H1 (cell line): Measurements from ENCODE around the gene DNAJB12. TPM values are rescaled to one million over a fixed set of nuclear protein-coding genes. Genes with fewer than 3 reads are reported as not detected.
A peak's percentile ranks its signal among the peaks of the same experiment; 100 is the strongest.

Experiments
- CTCF ChIA-PET: fragments of 300-600 bp; sonication (Branson Sonifier 250); formaldehyde crosslinking; loops from one replicate; lab custom pipeline; 2021; ENCODE audit not compliant: partially characterized antibody; lab: Charles Lee
- POLR2A ChIA-PET: fragments of 300-600 bp; sonication (Branson Sonifier 250); formaldehyde crosslinking; loops from one replicate; lab custom pipeline; 2021; ENCODE audit warnings: inconsistent platforms; ENCODE audit not compliant: partially characterized antibody; lab: Charles Lee
- DNase-seq, 2 experiments: peaks; one replicate each; pipeline versions ENCODE4 v3.0.0 to v3.0.0-alpha.2; 2010 to 2022; ENCODE audit warnings: low spot score in 2 of 2, low read depth in 1 of 2, mixed read lengths in 1 of 2
- FAIRE-seq: peaks from 2 replicates; lab custom pipeline; 2011; peaks lifted over from hg19 to GRCh38; lab: Jason Lieb, UNC
- H2AFZ ChIP-seq: 2 replicates; pipeline ENCODE4 v1.8.1; 2012; ENCODE audit warnings: low read length, inconsistent platforms
- H2AK5ac ChIP-seq: 2 replicates; pipeline ENCODE4 v1.6.1; 2013; ENCODE audit warnings: low read depth, low read length
- H2BK120ac ChIP-seq: replicated peaks from 2 replicates; pipeline ENCODE3; 2013; ENCODE audit warnings: low read depth, low read length, inconsistent platforms
- H2BK12ac ChIP-seq: 2 replicates; pipeline ENCODE4 v1.6.1; 2013; ENCODE audit warnings: low read depth, low read length
- H2BK15ac ChIP-seq: 2 replicates; pipeline ENCODE4 v1.6.1; 2013; ENCODE audit warnings: low read length
- H2BK20ac ChIP-seq: 2 replicates; pipeline ENCODE4 v1.6.1; 2013; ENCODE audit warnings: low read length
- H2BK5ac ChIP-seq: 2 replicates; pipeline ENCODE4 v1.6.1; 2013; ENCODE audit warnings: low read depth, low read length
- H3K14ac ChIP-seq: 2 replicates; pipeline ENCODE4 v1.6.1; 2013; ENCODE audit warnings: inconsistent platforms; ENCODE audit not compliant: insufficient read length
- H3K18ac ChIP-seq: 2 replicates; pipeline ENCODE4 v1.6.1; 2013; ENCODE audit warnings: low read length; ENCODE audit errors: extremely low read depth
- H3K23ac ChIP-seq: 2 replicates; pipeline ENCODE4 v1.6.1; 2013; ENCODE audit warnings: inconsistent platforms; ENCODE audit not compliant: insufficient read length
- H3K23me2 ChIP-seq: 2 replicates; pipeline ENCODE4 v1.6.1; 2013; ENCODE audit warnings: low read depth, low read length
- H3K27ac ChIP-seq: 2 replicates; pipeline ENCODE4 v1.6.1; 2011; ENCODE audit warnings: low read depth, low read length, inconsistent platforms
- H3K27me3 ChIP-seq, 4 experiments: replicated peaks in 1 of 4; 1 replicate in 1 of 4; 2 replicates in 3 of 4; pipeline versions ENCODE4 v1.6.1 to v1.8.1; 2011 to 2013; ENCODE audit warnings: low read length in 3 of 4, mild to moderate bottlenecking in 3 of 4, inconsistent platforms in 2 of 4, mixed read lengths in 2 of 4, moderate library complexity in 1 of 4; ENCODE audit not compliant: control insufficient read depth in 3 of 4, insufficient read depth in 3 of 4; ENCODE audit errors: extremely low read depth in 1 of 4
- H3K36me3 ChIP-seq, 4 experiments: 2 replicates each; pipeline versions ENCODE4 v1.6.1 to v1.8.1; 2011 to 2013; ENCODE audit warnings: mild to moderate bottlenecking in 4 of 4, low read length in 3 of 4, moderate library complexity in 2 of 4, control low read depth in 1 of 4, inconsistent platforms in 1 of 4; ENCODE audit not compliant: insufficient read depth in 4 of 4, control insufficient read depth in 2 of 4
- H3K4ac ChIP-seq: replicated peaks from 2 replicates; pipeline ENCODE3; 2013; ENCODE audit warnings: low read length, low read depth, mixed read lengths, inconsistent platforms; ENCODE audit not compliant: insufficient read length
- H3K4me1 ChIP-seq, 4 experiments: replicated peaks in 1 of 4; 1 replicate in 1 of 4; 2 replicates in 3 of 4; pipeline versions ENCODE4 v1.6.1 to v1.8.1; 2011 to 2013; ENCODE audit warnings: low read length in 3 of 4, inconsistent platforms in 2 of 4, mixed read lengths in 1 of 4; ENCODE audit not compliant: insufficient read depth in 4 of 4, control insufficient read depth in 3 of 4
- H3K4me2 ChIP-seq, 2 experiments: 2 replicates each; pipeline versions ENCODE4 v1.6.1 to v1.8.1; 2011 to 2013; ENCODE audit warnings: low read depth in 2 of 2, low read length in 2 of 2, control low read depth in 1 of 2, inconsistent platforms in 1 of 2, mild to moderate bottlenecking in 1 of 2; ENCODE audit not compliant: insufficient read depth in 1 of 2
- H3K4me3 ChIP-seq, 4 experiments: fragments of 200-600, 300-600 bp in 1 of 4; sonication (generic), shearing (Covaris generic), sonication (Bioruptor Twin) in 1 of 4; 2 replicates each; pipeline versions ENCODE4 v1.5.1 to v1.8.1; 2011 to 2016; ENCODE audit warnings: low read length in 4 of 4, low read depth in 3 of 4, control low read depth in 2 of 4, inconsistent platforms in 2 of 4, mild to moderate bottlenecking in 2 of 4, mixed read lengths in 1 of 4, moderate library complexity in 1 of 4; ENCODE audit not compliant: insufficient read depth in 2 of 4; ENCODE audit errors: extremely low read depth in 1 of 4
- H3K56ac ChIP-seq: replicated peaks from 2 replicates; pipeline ENCODE3; 2013; ENCODE audit warnings: low read depth, mild to moderate bottlenecking, mixed read lengths, low read length, inconsistent platforms; ENCODE audit not compliant: insufficient read length
- H3K79me1 ChIP-seq: 2 replicates; pipeline ENCODE4 v1.6.1; 2013; ENCODE audit warnings: low read depth, low read length, control low read depth
- H3K79me2 ChIP-seq, 2 experiments: 2 replicates each; pipeline versions ENCODE4 v1.6.1 to v1.8.1; 2012 to 2013; ENCODE audit warnings: low read length in 2 of 2, mild to moderate bottlenecking in 2 of 2, inconsistent platforms in 1 of 2; ENCODE audit not compliant: insufficient read depth in 2 of 2, control insufficient read depth in 1 of 2
- H3K9ac ChIP-seq, 4 experiments: replicated peaks in 1 of 4; 1 replicate in 1 of 4; 2 replicates in 3 of 4; pipeline versions ENCODE4 v1.6.1 to v1.8.1; 2011 to 2013; ENCODE audit warnings: low read depth in 3 of 4, low read length in 3 of 4, control low read depth in 2 of 4, mild to moderate bottlenecking in 2 of 4, moderate library complexity in 2 of 4, inconsistent platforms in 1 of 4; ENCODE audit errors: extremely low read depth in 1 of 4
- H3K9me3 ChIP-seq, 2 experiments: 2 replicates each; pipeline versions ENCODE4 v1.6.1 to v1.8.1; 2012 to 2013; ENCODE audit warnings: mild to moderate bottlenecking in 2 of 2, moderate library complexity in 2 of 2, control low read depth in 1 of 2, inconsistent platforms in 1 of 2, low read depth in 1 of 2, low read length in 1 of 2, mixed read lengths in 1 of 2; ENCODE audit not compliant: insufficient read depth in 2 of 2
- H4K20me1 ChIP-seq, 2 experiments: replicated peaks in 1 of 2; 2 replicates each; pipeline versions ENCODE3 to v1.8.1; 2011 to 2013; ENCODE audit warnings: inconsistent platforms in 2 of 2, low read length in 2 of 2, mild to moderate bottlenecking in 1 of 2; ENCODE audit not compliant: insufficient read depth in 2 of 2, control insufficient read depth in 1 of 2
- H4K5ac ChIP-seq: 2 replicates; pipeline ENCODE4 v1.6.1; 2013; ENCODE audit warnings: low read length, low read depth, mixed read lengths, inconsistent platforms; ENCODE audit not compliant: insufficient read length
- H4K8ac ChIP-seq: 2 replicates; pipeline ENCODE4 v1.8.0; 2013; ENCODE audit warnings: mild to moderate bottlenecking, moderate library complexity, low read length, inconsistent platforms; ENCODE audit not compliant: insufficient read depth; ENCODE audit errors: extremely low read depth
- H4K91ac ChIP-seq: replicated peaks from 2 replicates; pipeline ENCODE3; 2013; ENCODE audit warnings: low read length, mixed read lengths, inconsistent platforms; ENCODE audit not compliant: insufficient read length
- BRCA1 ChIP-seq: IDR thresholded peaks from 2 replicates; pipeline ENCODE4 v1.6.1; 2012; ENCODE audit warnings: low read depth, low read length, improper control_type of control experiment
- CHD2 ChIP-seq: IDR thresholded peaks from 2 replicates; pipeline ENCODE4 v1.6.1; 2012; ENCODE audit warnings: low read length, improper control_type of control experiment
- PHF8 ChIP-seq: fragments of 200-600 bp; sonication (generic); conservative IDR thresholded peaks from 2 replicates; pipeline ENCODE4 v1.7.1; 2012; ENCODE audit warnings: low read depth, mild to moderate bottlenecking, inconsistent platforms, low read length, moderate library complexity
- RAD21 ChIP-seq, 2 experiments: IDR thresholded peaks in 1 of 2; conservative IDR thresholded peaks in 1 of 2; 2 replicates each; pipeline ENCODE4 v1.6.1; 2011; ENCODE audit warnings: low read depth in 2 of 2, low read length in 2 of 2, improper control_type of control experiment in 1 of 2, inconsistent platforms in 1 of 2, mild to moderate bottlenecking in 1 of 2, moderate library complexity in 1 of 2
- RNF2 ChIP-seq: fragments of 200-900, 300-1000 bp; sonication (generic); IDR thresholded peaks from 2 replicates; pipeline ENCODE4 v1.7.1; 2016; ENCODE audit warnings: borderline replicate concordance, low read depth, mild to moderate bottlenecking, antibody characterized with exemption, low read length; ENCODE audit not compliant: poor library complexity, severe bottlenecking; ENCODE audit errors: missing control alignments
- SIX5 ChIP-seq: IDR thresholded peaks from 2 replicates; pipeline ENCODE4 v1.6.1; 2011; ENCODE audit warnings: mild to moderate bottlenecking, low read depth, low read length
- SP1 ChIP-seq: IDR thresholded peaks from 2 replicates; pipeline ENCODE4 v1.6.1; 2011; ENCODE audit warnings: low read depth, low read length
- SP2 ChIP-seq: IDR thresholded peaks from 2 replicates; pipeline ENCODE4 v1.6.1; 2012; ENCODE audit warnings: mild to moderate bottlenecking, low read length, inconsistent platforms
- TCF12 ChIP-seq: IDR thresholded peaks from 2 replicates; pipeline ENCODE4 v1.6.1; 2011; ENCODE audit warnings: low read depth, mild to moderate bottlenecking, low read length
- YY1 ChIP-seq: IDR thresholded peaks from 2 replicates; pipeline ENCODE4 v1.6.1; 2011; ENCODE audit warnings: low read depth, mild to moderate bottlenecking, low read length
- WGBS, 2 experiments: shearing (Covaris generic) in 1 of 2; methylation state at CpG; one replicate each; pipeline versions ENCODE4 v1.1.6 to v1.1.7; 2013 to 2015; ENCODE audit warnings: low lambda C conversion rate in 2 of 2, mixed read lengths in 2 of 2, inconsistent platforms in 1 of 2, low coverage in 1 of 2, missing lambda C conversion rate in 1 of 2; ENCODE audit not compliant: insufficient replicate concordance in 2 of 2, insufficient coverage in 1 of 2, insufficient read length in 1 of 2; ENCODE audit errors: extremely low coverage in 1 of 2, missing lambda C conversion rate in 1 of 2; 5-methylcytosine and 5-hydroxymethylcytosine counted together
- polyA plus RNA-seq, 7 experiments: library from polyadenylated mRNA; depleted of rRNA in 3 of 7; stranded (reverse) in 5 of 7; unstranded in 2 of 7; fragments of >200 nt in 5 of 7; fragments of 200-250 nt in 2 of 7; gene quantifications; 1 replicate in 5 of 7; 2 replicates in 1 of 7; 4 replicates in 1 of 7; pipeline versions ENCODE4 v1.2.1 to v1.2.3, GENCODE V29; 2011 to 2013; ENCODE audit warnings: missing spikeins in 2 of 7, mixed read lengths in 2 of 7
- total RNA-seq: library from RNA; stranded (reverse); fragmentation: NEBNext Ultra II Directional; extraction: Animal tissue kit (Norgen Biotek cat#: 25700); gene quantifications from 2 replicates; pipeline ENCODE4 v1.2.1, GENCODE V29; 2021

DNAJB12 gene
- total and polyA plus RNA-seq, 2 of the 8 experiments (the other 6 are each of a cell fraction or from before 2014, with no cell fraction given) = 10.8 to 20.5 TPM

- Histone ChIP-seq H2BK15ac (peak overlapping the region; percentile 65; the same call in 1 of the 2 replicates), H3K18ac (no peak overlapping the region), H2BK5ac (no peak overlapping the region), H3K9ac (no peak overlapping the region), H2AK5ac (no peak overlapping the region), H3K36me3 (no peaks in the 10 kb centered on the region), H3K23ac (no peak overlapping the region), H2BK12ac (no peak overlapping the region), H2BK120ac (no peak overlapping the region), H3K27ac (no peak overlapping the region), H3K27me3 (no peaks in the 10 kb centered on the region), H3K79me1 (no peaks in the 10 kb centered on the region), H3K4ac (no peak overlapping the region), H3K14ac (no peak overlapping the region), H3K4me1 (peaks cover 0 to 1% (median under 1%) of the 10 kb centered on the region in 4 experiments; a peak in 3 of 7 replicates), H3K9me3 (no peaks in the 10 kb centered on the region; a peak in 1 of 4 replicates), H3K56ac (no peak overlapping the region), H3K23me2 (no peaks in the 10 kb centered on the region), H3K79me2 (no peaks in the 10 kb centered on the region), H4K5ac (no peak overlapping the region), H2AFZ (no peak overlapping the region), H3K4me3 (no peak overlapping the region), H4K20me1 (no peaks in the 10 kb centered on the region), H4K8ac (no peak overlapping the region), H3K4me2 (no peak overlapping the region), H2BK20ac (peak overlapping the region; percentile 55; the same call in 1 of the 2 replicates), H4K91ac (no peak overlapping the region)
- ChIA-PET POLR2A (interaction anchor here (0.6 to 39.2 kb wide), 11 partner anchors 10 to 87 kb away, joined by 3 to 895 read pairs (median 4); partner anchors contain the start of genes ANAPC16, ASCC1 and DDIT4), CTCF (interaction anchor here (0.6 to 2.8 kb wide), 14 partner anchors 10 to 192 kb away, joined by 3 to 22 read pairs (median 4); no protein-coding TSS in a partner anchor)
- 96% methylated on average over 8 of the region's 8 CpGs; no CpG with 5 or more reads in 1 of the 2 experiments for WGBS, 2 experiments
- DNase-seq (no peak), FAIRE-seq (no peak)
- no peak for TF ChIP-seq SP2
- no peak for TF ChIP-seq TCF12
- no peak for TF ChIP-seq PHF8
- no peak for TF ChIP-seq SP1
- TF ChIP-seq YY1 = no peak
- no peak for TF ChIP-seq BRCA1
- TF ChIP-seq RAD21 (IDR thresholded peaks at IDR 0.05 in 1 of 2, conservative IDR thresholded peaks at IDR 0.05 in 1 of 2; ENCODE audit: low read depth in 2 of 2, low read length in 2 of 2) = no peak
- TF ChIP-seq SIX5 = no peak
- no peak for TF ChIP-seq RNF2
- TF ChIP-seq CHD2 = no peak
Measured at GRCh38 chr10:72303424-72304128, 51.1 kb downstream of the DNAJB12 start.
